Fibroblast of mammary gland (primary cell): ENCODE data around the gene CALR3.
A peak's percentile ranks its signal among the peaks of the same experiment; 100 is the strongest.
"Not testable (repeated sequence)": the region's sequence is repeated elsewhere in the genome, so short reads cannot be mapped to it uniquely, and the experiment has no call there.

Experiments
- DNase-seq: peaks from one replicate; pipeline ENCODE4 v3.0.0-alpha.2; 2010; ENCODE audit warnings: low read depth
- H3K4me3 ChIP-seq: 2 replicates; pipeline ENCODE4 v1.5.1; 2011; ENCODE audit warnings: low read depth, mild to moderate bottlenecking, low read length, moderate library complexity; ENCODE audit not compliant: control insufficient read depth
- CTCF ChIP-seq: conservative IDR thresholded peaks from 2 replicates; pipeline ENCODE4 v1.5.1; 2011; ENCODE audit warnings: low read depth, low read length, inconsistent platforms; ENCODE audit not compliant: control insufficient read depth, insufficient read depth

CALR3 gene

GRCh38 chr19:16495982-16496612 is at the start of gene CALR3, which contains the start of gene C19orf44:
Gene CALR3 (minus strand): TSS chr19:16496167. CDS start chr19:16496129, 38 bp downstream.
Gene C19orf44 (plus strand): TSS chr19:16496394. CDS start chr19:16500793, 4,399 bp downstream.
- peak within 1 kb of the TSS; percentile 73 for H3K4me3 ChIP-seq
- DNase-seq = peak; percentile 97
- no peak for TF ChIP-seq CTCF

- no peak for TF ChIP-seq CTCF
- no peak for DNase-seq
These were observed 48.7 kb upstream of the CALR3 start for GRCh38 chr19:16544473-16545231.

GRCh38 chr19:16543734-16544133 is 47.8 kb upstream of the CALR3 start:
- peak overlapping the region; percentile 93 for H3K4me3 ChIP-seq
- not testable (repeated sequence) for DNase-seq

More at GRCh38 chr19:16544473-16545231, 48.7 kb upstream of the CALR3 start:
- no peak overlapping the region for H3K4me3 ChIP-seq

- DNase-seq = peak; percentile 12
- H3K4me3 ChIP-seq = peak overlapping the region; percentile 93
- no peak for TF ChIP-seq CTCF
These were observed 47.0 kb upstream of the CALR3 start for GRCh38 chr19:16542910-16543472.

GRCh38 chr19:16542045-16542909 is 46.3 kb upstream of the CALR3 start, which contains the start of gene CHERP:
Gene CHERP (minus strand): TSS chr19:16542437. CDS start chr19:16542378, 59 bp downstream.
- TF ChIP-seq CTCF = no peak

GRCh38 chr19:16541526-16542044 is 45.6 kb upstream of the CALR3 start:
- H3K4me3 ChIP-seq = peak overlapping the region; percentile 93
- DNase-seq = peak; percentile 23
- no peak for TF ChIP-seq CTCF

More at GRCh38 chr19:16542045-16542909, 46.3 kb upstream of the CALR3 start, which contains the start of gene CHERP:
- H3K4me3 ChIP-seq = peak within 1 kb of the TSS; percentile 93
- peak; percentile 87 for DNase-seq
